ENCODE results near the gene LRMDA. TPM values are rescaled to one million over a fixed set of nuclear protein-coding genes. Genes with fewer than 3 reads are reported as not detected.

The LRMDA gene
- total and polyA plus RNA-seq, 2 of the 13 experiments (the other 11 are each of a cell fraction or from before 2014, with no cell fraction given), result 13.4 to 22.0 TPM

GRCh38 chr10:76336213-76336963, 905.0 kb downstream of the LRMDA start:
- peak; percentile 89 for FAIRE-seq
- no peaks in the 10 kb centered on the region for H3K79me2 ChIP-seq (ENCODE audit: insufficient read depth, low read length)
- H3K4me2 ChIP-seq (ENCODE audit: low read depth, low read length), result peak overlapping the region; percentile 57
- ChIA-PET POLR2A (interaction anchor here (0.6 to 1.7 kb wide), 3 partner anchors 186 to 560 kb away, joined by 3 to 7 read pairs (median 3); no protein-coding TSS in a partner anchor), CTCF (ENCODE audit: low intra/inter-chr PET ratio, low total read pairs) (no interaction called here)
- H2AFZ ChIP-seq (ENCODE audit: low read length), result no peak overlapping the region
- no peaks in the 10 kb centered on the region for H3K36me3 ChIP-seq (replicated peaks in 1 of 2; ENCODE audit: control insufficient read depth in 1 of 2, insufficient read depth in 2 of 2, low read length in 2 of 2)
- peaks cover 37% of the 10 kb centered on the region for H3K4me1 ChIP-seq (ENCODE audit: insufficient read depth, low read length)
- BruUV-seq (replicated peaks), result no TSS peak
- no peaks in the 10 kb centered on the region for H3K9me3 ChIP-seq (ENCODE audit: low read length)
- H4K20me1 ChIP-seq (ENCODE audit: insufficient read depth, low read length), result no peaks in the 10 kb centered on the region
- H3K27me3 ChIP-seq (ENCODE audit: control insufficient read depth in 1 of 2, insufficient read depth in 2 of 2, low read length in 2 of 2), result no peaks in the 10 kb centered on the region
- peak; percentile 77 for DNase-seq (ENCODE audit: low spot score)
- in situ Hi-C loops (cut with HindIII; ENCODE audit: extremely low pct_ligation_motif_present, low pct_unique_long_range_greater_than_20kb) (no loop called here), intact Hi-C loops (cut with micrococcal nuclease; ENCODE audit: unreplicated experiment) (no loop called here)
- 0% methylated on average over 1 of the region's 1 CpG for WGBS (ENCODE audit: low lambda C conversion rate)
- no peak overlapping the region for H3K9ac ChIP-seq (ENCODE audit: insufficient read depth, low read depth, low read length)
- ATAC-seq, result peak; percentile 94
- H3K4me3 ChIP-seq (replicated peaks in 1 of 3; ENCODE audit: insufficient read depth in 1 of 3, low read depth in 2 of 3, low read length in 3 of 3), result no peak overlapping the region
- peak overlapping the region; percentile 68 for H3K27ac ChIP-seq (ENCODE audit: extremely low read length, insufficient read depth, low read length)
- TF ChIP-seq GMEB1 (CRISPR knock-in tag; IDR thresholded peaks at IDR 0.05; ENCODE audit: borderline replicate concordance), result no peak
- no peak for TF ChIP-seq ZBTB7B (CRISPR knock-in tag; IDR thresholded peaks at IDR 0.05)
- no peak for TF ChIP-seq PHF8 (CRISPR knock-in tag; IDR thresholded peaks at IDR 0.05)
- TF ChIP-seq PBX3 (CRISPR knock-in tag; IDR thresholded peaks at IDR 0.05; ENCODE audit: borderline replicate concordance), result no peak
- TF ChIP-seq MIER3 (CRISPR knock-in tag; IDR thresholded peaks at IDR 0.05; ENCODE audit: borderline replicate concordance), result no peak
- TF ChIP-seq PRDM15 (CRISPR knock-in tag; IDR thresholded peaks at IDR 0.05), result no peak
- no peak for TF ChIP-seq ZSCAN31 (CRISPR knock-in tag; IDR thresholded peaks at IDR 0.05; ENCODE audit: low read depth)
- no peak for TF ChIP-seq AGO1 (IDR thresholded peaks at IDR 0.05; ENCODE audit: low read depth, low read length, poor library complexity, severe bottlenecking)
- TF ChIP-seq BRD4 (CRISPR knock-in tag; IDR thresholded peaks at IDR 0.05), result no peak
- TF ChIP-seq NR2F2 (IDR thresholded peaks at IDR 0.05; ENCODE audit: borderline replicate concordance, low read depth), result peak; percentile 53; the same call in 1 of the 2 replicates
- TF ChIP-seq NFAT5 (CRISPR knock-in tag; IDR thresholded peaks at IDR 0.05), result no peak

Measured in HepG2 (cell line).